PC-9 (cell line): Measurements from ENCODE around the gene MMP24OS. TPM values are rescaled to one million over a fixed set of nuclear protein-coding genes. Genes with fewer than 3 reads are reported as not detected.

ENCODE experiments used
- BruUV-seq: library from RNA; stranded (reverse); fragments of 400-500 nt; replicated peaks from 2 replicates; lab custom pipeline; 2021; lab: Mats Ljungman, UMichigan
- CTCF ChIA-PET: fragments of 300-600 bp; sonication (Branson Sonifier 250); formaldehyde crosslinking; loops from one replicate; lab custom pipeline; 2022; ENCODE audit warnings: antibody characterized with exemption; lab: Charles Lee
- POLR2A ChIA-PET: fragments of 300-600 bp; sonication (Branson Sonifier 250); formaldehyde crosslinking; loops from one replicate; lab custom pipeline; 2022; ENCODE audit warnings: antibody characterized with exemption; ENCODE audit not compliant: unreplicated experiment; lab: Charles Lee
- DNase-seq, 2 experiments: peaks; one replicate each; pipeline versions ENCODE4 v3.0.0 to v3.0.0-alpha.2; 2015 to 2022; ENCODE audit warnings: mixed read lengths in 1 of 2
- H2AFZ ChIP-seq: fragments of 200-600 bp; sonication (generic); 2 replicates; pipeline ENCODE4 v1.8.1; 2017; ENCODE audit warnings: antibody characterized with exemption
- H3F3A ChIP-seq: fragments of 200-600 bp; sonication (generic); 2 replicates; pipeline ENCODE4 v1.8.1; 2017; ENCODE audit warnings: antibody characterized with exemption, mild to moderate bottlenecking, low read depth; ENCODE audit not compliant: insufficient read depth
- H3K27ac ChIP-seq: fragments of 200-600 bp; sonication (generic); 2 replicates; pipeline ENCODE4 v1.6.1; 2016; ENCODE audit warnings: mixed run types
- H3K27me3 ChIP-seq: fragments of 200-600 bp; sonication (generic); 2 replicates; pipeline ENCODE4 v1.6.1; 2016; ENCODE audit warnings: low read depth, mixed run types; ENCODE audit not compliant: insufficient read depth
- H3K36me3 ChIP-seq: fragments of 200-600 bp; sonication (generic); 2 replicates; pipeline ENCODE4 v1.6.1; 2016; ENCODE audit warnings: low read depth, mixed run types
- H3K4me1 ChIP-seq: fragments of 200-600 bp; sonication (generic); replicated peaks from 2 replicates; pipeline ENCODE4 v1.6.1; 2016; ENCODE audit warnings: mixed run types; ENCODE audit not compliant: insufficient read depth
- H3K4me2 ChIP-seq: fragments of 200-600 bp; sonication (generic); 2 replicates; pipeline ENCODE4 v1.6.1; 2017; ENCODE audit warnings: mixed run types
- H3K4me3 ChIP-seq: fragments of 200-600 bp; sonication (generic); 2 replicates; pipeline ENCODE4 v1.6.1; 2016; ENCODE audit warnings: mixed run types
- H3K79me2 ChIP-seq: fragments of 200-600 bp; sonication (generic); 2 replicates; pipeline ENCODE4 v1.6.1; 2017; ENCODE audit warnings: low read depth, mixed run types
- H3K9me2 ChIP-seq: fragments of 200-600 bp; sonication (generic); 2 replicates; pipeline ENCODE4 v1.8.1; 2017; ENCODE audit warnings: mild to moderate bottlenecking; ENCODE audit not compliant: insufficient read depth
- H3K9me3 ChIP-seq: fragments of 200-600 bp; sonication (generic); 2 replicates; pipeline ENCODE4 v1.8.1; 2016; ENCODE audit warnings: low read depth; ENCODE audit not compliant: insufficient read depth
- H4K20me1 ChIP-seq: fragments of 200-600 bp; sonication (generic); 2 replicates; pipeline ENCODE4 v1.8.1; 2017; ENCODE audit not compliant: insufficient read depth
- CTCF ChIP-seq: fragments of 200-600 bp; sonication (generic); conservative IDR thresholded peaks from 2 replicates; pipeline ENCODE4 v1.6.1; 2017; ENCODE audit warnings: mixed run types, antibody characterized with exemption, mild to moderate bottlenecking, moderate library complexity
- EZH2 ChIP-seq: fragments of 200-600 bp; sonication (generic); IDR thresholded peaks from 2 replicates; pipeline ENCODE4 v1.8.0; 2017; ENCODE audit warnings: antibody characterized with exemption, low read depth
- intact Hi-C: fragments of 100-400 bp; cut with micrococcal nuclease; formaldehyde crosslinking; loops from one replicate; pipeline ENCODE4 v1.10.0; 2022; ENCODE audit not compliant: unreplicated experiment
- total RNA-seq: library from RNA; stranded (reverse); gene quantifications from 2 replicates; pipeline ENCODE4 v1.2.3, GENCODE V29; 2021

The MMP24OS gene
- total RNA-seq, 1 experiment from 2014 or later = 59.3 TPM

- H3K4me2 ChIP-seq = no peak overlapping the region
- H3K9me2 ChIP-seq = no peaks in the 10 kb centered on the region
- TF ChIP-seq EZH2 (no peak), CTCF (no peak)
- no peak overlapping the region for H3K4me3 ChIP-seq
- H3K9me3 ChIP-seq = no peaks in the 10 kb centered on the region
- POLR2A ChIA-PET = interaction anchor here (0.6 kb wide), 1 partner anchor 298 kb away, joined by 5 read pairs; no protein-coding TSS in a partner anchor
- no peaks in the 10 kb centered on the region for H4K20me1 ChIP-seq
- no peaks in the 10 kb centered on the region for H3K36me3 ChIP-seq
- intact Hi-C loops = no loop called here
- no TSS peak for BruUV-seq
- peaks cover 73% of the 10 kb centered on the region for H3K4me1 ChIP-seq
- H2AFZ ChIP-seq = no peak overlapping the region
- 0 out of 2 replicates have a peak overlapping the region, but pooled peaks have one; percentile 97 for H3K27ac ChIP-seq
- CTCF ChIA-PET = no interaction called here
- H3F3A ChIP-seq = peaks cover 51% of the 10 kb centered on the region
- H3K27me3 ChIP-seq = no peaks in the 10 kb centered on the region
- H3K79me2 ChIP-seq = 0 out of 2 replicates have a peak, but pooled peaks cover 4% of the 10 kb centered on the region
- DNase-seq = no peak
Observed at GRCh38 chr20:35314816-35315631, 37.1 kb upstream of the MMP24OS start.

- CTCF ChIA-PET = interaction anchor here (0.6 kb wide), 1 partner anchor 49 kb away, joined by 19 read pairs; no protein-coding TSS in a partner anchor
- H3K4me3 ChIP-seq = no peak overlapping the region
- BruUV-seq = no TSS peak
Observed at GRCh38 chr20:35312318-35312717, 34.4 kb upstream of the MMP24OS start.

GRCh38 chr20:35311822-35312221, 33.9 kb upstream of the MMP24OS start:
- Histone ChIP-seq H4K20me1 (no peaks in the 10 kb centered on the region), H3F3A (peaks cover 47% of the 10 kb centered on the region), H3K4me2 (peak overlapping the region; percentile 59), H3K36me3 (no peaks in the 10 kb centered on the region), H3K4me1 (peaks cover 64% of the 10 kb centered on the region), H3K9me3 (no peaks in the 10 kb centered on the region), H3K27ac (peak overlapping the region; percentile 97), H3K27me3 (no peaks in the 10 kb centered on the region), H3K9me2 (no peaks in the 10 kb centered on the region), H3K4me3 (no peak overlapping the region), H3K79me2 (0 out of 2 replicates have a peak, but pooled peaks cover 4% of the 10 kb centered on the region), H2AFZ (no peak overlapping the region)
- TSS peak; percentile 68 for BruUV-seq
- DNase-seq = no peak
- ChIA-PET POLR2A (no interaction called here), CTCF (interaction anchor here (0.6 kb wide), 1 partner anchor 48 kb away, joined by 19 read pairs; no protein-coding TSS in a partner anchor)
- intact Hi-C loops = no loop called here
- TF ChIP-seq EZH2 = no peak
- no peak for TF ChIP-seq CTCF

More at GRCh38 chr20:35312318-35312717, 34.4 kb upstream of the MMP24OS start:
- POLR2A ChIA-PET = interaction anchor here (0.6 to 0.7 kb wide), 3 partner anchors 28 to 340 kb away, joined by 3 to 12 read pairs (median 3); partner anchors contain the start of genes CEP250 and EIF6
- Histone ChIP-seq H3K36me3 (no peaks in the 10 kb centered on the region), H3K4me1 (peaks cover 63% of the 10 kb centered on the region), H3K4me2 (peak overlapping the region; percentile 59), H3K27ac (peak overlapping the region; percentile 97), H3K27me3 (no peaks in the 10 kb centered on the region), H4K20me1 (no peaks in the 10 kb centered on the region), H3F3A (peaks cover 45% of the 10 kb centered on the region), H3K9me3 (no peaks in the 10 kb centered on the region), H3K79me2 (0 out of 2 replicates have a peak, but pooled peaks cover 4% of the 10 kb centered on the region), H2AFZ (no peak overlapping the region), H3K9me2 (no peaks in the 10 kb centered on the region)
- intact Hi-C loops = no loop called here
- no peak for TF ChIP-seq CTCF
- DNase-seq = peak; percentile 74 to 95
